Choroid plexus epithelial cell (primary cell): ENCODE results near the gene HINT2.

ENCODE experiments used
- DNase-seq: peaks from one replicate; pipeline ENCODE4 v3.0.0-alpha.2; 2010; ENCODE audit warnings: low read depth
- H3K4me3 ChIP-seq: 2 replicates; pipeline ENCODE4 v1.5.1; 2011; ENCODE audit warnings: low read depth, mild to moderate bottlenecking, control low read depth, low read length, moderate library complexity
- TF ChIP-seq, protein P1 (sequence below): conservative IDR thresholded peaks from 2 replicates; pipeline ENCODE4 v1.5.1; 2011; ENCODE audit warnings: low read depth, mild to moderate bottlenecking, control low read depth, inconsistent platforms, low read length, moderate library complexity

HINT2 gene

DNA sequence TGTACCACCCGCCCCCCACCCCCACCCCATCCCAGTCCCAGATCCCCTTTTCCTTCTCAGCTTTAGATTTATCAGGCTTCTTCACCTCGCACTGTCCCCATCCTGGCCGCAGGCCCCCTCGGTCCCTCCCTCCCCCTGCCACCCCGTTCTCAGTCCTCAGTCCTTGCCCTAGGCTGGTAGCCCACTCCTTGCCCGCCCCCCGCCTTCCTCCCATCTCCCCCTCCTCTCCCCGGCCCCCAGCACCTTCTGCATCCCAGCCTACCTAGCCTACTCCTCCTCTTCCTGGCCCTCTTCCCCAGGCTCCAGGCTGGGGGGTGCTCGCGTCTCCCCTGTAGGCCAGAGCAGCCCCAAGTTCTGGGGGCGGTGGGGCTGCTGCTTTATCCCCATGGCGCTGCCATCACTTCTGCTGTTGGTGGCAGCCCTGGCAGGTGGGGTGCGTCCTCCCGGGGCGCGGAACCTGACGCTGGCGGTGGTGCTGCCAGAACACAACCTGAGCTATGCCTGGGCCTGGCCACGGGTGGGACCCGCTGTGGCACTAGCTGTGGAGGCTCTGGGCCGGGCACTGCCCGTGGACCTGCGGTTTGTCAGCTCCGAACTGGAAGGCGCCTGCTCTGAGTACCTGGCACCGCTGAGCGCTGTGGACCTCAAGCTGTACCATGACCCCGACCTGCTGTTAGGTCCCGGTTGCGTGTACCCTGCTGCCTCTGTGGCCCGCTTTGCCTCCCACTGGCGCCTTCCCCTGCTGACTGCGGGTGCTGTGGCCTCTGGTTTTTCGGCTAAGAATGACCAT, 22.6 kb downstream of the HINT2 start:
- TF ChIP-seq, protein P1, sequence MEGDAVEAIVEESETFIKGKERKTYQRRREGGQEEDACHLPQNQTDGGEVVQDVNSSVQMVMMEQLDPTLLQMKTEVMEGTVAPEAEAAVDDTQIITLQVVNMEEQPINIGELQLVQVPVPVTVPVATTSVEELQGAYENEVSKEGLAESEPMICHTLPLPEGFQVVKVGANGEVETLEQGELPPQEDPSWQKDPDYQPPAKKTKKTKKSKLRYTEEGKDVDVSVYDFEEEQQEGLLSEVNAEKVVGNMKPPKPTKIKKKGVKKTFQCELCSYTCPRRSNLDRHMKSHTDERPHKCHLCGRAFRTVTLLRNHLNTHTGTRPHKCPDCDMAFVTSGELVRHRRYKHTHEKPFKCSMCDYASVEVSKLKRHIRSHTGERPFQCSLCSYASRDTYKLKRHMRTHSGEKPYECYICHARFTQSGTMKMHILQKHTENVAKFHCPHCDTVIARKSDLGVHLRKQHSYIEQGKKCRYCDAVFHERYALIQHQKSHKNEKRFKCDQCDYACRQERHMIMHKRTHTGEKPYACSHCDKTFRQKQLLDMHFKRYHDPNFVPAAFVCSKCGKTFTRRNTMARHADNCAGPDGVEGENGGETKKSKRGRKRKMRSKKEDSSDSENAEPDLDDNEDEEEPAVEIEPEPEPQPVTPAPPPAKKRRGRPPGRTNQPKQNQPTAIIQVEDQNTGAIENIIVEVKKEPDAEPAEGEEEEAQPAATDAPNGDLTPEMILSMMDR: no peak
- peak overlapping the region; percentile 63 for H3K4me3 ChIP-seq
- DNase-seq: no peak

DNA sequence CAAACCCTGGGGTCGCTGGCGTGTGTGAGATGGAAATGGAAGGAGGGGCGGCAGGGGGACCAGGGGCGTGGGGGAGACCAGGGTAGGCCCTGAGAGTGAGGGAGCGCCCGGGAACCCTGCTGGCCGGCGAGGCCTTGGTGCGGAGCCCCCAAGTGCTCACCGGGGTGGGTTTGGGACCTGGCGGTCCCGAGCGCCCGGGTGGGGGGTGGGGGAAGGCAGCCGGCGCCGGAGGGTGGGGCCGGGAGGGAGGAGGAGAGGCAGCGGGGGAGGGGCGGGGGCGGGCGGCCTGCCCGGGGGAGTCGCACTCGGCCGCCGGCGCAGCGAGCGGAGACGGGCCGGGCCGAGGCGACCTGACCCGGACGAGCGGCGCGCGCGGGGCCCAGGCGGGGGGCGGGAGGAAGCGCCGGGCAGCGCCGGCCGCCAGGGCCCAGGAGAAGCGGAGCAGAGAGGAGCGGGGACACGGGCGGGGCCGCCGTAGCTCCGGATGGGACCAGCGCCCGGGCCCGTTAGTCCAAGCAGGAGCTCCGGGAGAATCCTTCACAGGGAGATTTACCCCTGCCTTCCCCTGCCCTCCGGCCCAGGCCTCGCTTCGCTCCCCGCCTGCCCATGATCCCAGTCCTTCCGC, 23.4 kb downstream of the HINT2 start, which contains the start of gene NPR2:
Gene NPR2, plus strand, starts transcription at position 295 of the 625 bp plus-strand sequence. CDS start 818 bp downstream, outside the sequence.
- H3K4me3 ChIP-seq: peak within 1 kb of the TSS; percentile 63
- TF ChIP-seq, protein P1: no peak
- DNase-seq: peak; percentile 30

DNA sequence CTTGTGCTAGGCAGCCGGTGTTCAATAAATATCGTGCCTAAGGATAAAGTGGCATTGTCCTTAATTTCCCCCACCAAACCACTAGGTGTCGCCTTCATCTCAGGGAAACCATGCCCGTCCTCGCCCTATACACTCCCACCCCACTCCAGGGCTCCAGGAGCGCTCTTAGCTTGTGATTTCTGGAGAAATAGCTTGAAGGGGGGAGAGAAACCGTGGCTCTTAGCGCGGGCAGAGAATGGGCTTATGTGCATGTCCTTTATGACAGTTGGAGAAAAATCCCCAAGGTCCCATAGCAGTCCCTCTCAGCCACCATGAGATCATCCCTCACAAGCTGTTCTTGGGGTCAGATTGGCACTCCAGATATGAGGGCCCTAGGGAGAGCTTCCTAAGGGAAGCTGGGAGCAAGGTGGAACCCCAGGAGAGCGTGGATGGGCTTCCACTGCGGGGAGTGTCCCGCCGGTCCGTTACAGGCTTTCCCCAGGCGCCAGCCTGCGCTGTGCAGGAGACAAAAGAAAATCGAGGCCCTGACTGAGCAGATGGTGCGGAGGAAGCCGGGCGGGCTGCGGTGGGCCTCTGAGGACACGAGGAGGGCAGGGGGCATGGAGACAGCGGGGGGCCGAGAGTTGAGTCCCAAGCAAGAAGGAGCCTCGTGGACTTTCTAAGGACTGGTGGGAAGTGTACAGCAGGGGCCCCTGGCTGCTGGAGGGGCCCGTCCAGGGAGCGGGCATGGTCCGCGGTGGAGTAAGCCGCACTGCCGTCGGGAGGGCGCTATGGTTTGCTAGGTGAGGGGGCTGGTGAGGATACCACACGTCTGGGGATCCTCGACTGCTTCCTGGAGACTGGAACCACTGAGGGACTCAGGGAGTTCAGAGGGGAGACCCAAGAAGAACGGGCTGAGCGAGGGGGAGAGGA, 24.2 kb downstream of the HINT2 start:
- TF ChIP-seq, protein P1: peak; percentile 90
- peak; percentile 92 for DNase-seq
- H3K4me3 ChIP-seq: peak overlapping the region; percentile 63

DNA sequence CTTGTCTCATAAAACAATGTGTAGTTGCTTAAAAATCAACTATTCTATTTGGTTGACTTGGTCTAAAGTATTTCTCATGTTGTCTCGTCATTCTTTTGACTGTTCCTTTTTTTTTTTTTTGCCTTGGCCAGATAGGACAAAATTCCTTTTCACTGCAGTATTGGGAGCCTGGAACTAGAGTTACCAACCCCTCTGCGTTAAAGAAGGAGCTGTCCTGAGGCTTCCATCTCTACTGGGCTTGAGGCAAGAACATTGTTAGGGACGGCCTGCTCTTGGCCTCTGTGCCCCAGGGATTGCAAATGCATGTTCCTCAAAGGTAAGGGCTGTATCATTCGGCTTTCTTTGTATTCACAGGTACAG, 24.8 kb downstream of the HINT2 start:
- no peak for DNase-seq
- H3K4me3 ChIP-seq: no peak overlapping the region
- TF ChIP-seq, protein P1: no peak

DNA sequence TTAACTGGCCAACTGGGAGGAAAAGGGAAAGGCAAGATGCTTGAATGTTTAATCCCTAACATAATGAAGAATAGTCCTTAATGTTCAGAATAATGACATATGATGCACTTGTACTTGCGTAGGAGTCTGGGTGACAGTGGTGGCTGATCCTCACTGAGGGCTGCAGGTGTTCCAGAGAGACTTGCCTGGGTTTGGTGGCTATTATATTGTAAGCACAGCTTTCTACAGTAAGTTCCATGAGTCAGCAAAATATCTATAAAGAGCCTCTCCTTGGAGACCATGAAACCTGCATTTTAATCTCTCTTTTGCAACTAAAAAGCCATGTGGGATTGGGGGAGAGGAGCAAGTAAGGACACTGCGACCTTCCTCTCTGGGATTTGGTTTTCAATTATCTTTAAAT, 25.3 kb downstream of the HINT2 start:
- TF ChIP-seq, protein P1: no peak
- DNase-seq: no peak
- no peak overlapping the region for H3K4me3 ChIP-seq

DNA sequence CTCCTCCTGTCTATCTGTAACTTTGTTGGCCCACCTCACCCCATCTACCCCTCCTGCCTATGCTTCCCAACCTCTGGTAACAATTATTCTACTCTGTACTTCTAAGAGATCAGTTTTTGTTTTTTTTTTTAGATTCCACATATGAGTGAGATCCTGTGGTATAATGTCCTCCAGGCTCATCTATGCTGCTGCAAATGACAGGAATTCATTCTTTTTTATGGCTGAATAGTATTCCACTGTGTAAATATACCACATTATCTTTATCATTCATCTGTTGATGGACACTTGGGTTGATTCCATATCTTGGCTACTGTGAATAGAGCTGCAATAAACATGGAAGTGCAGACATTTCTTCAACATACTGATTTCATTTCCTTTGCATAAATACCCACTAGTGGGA, 31.4 kb downstream of the HINT2 start:
- no peak overlapping the region for H3K4me3 ChIP-seq
- DNase-seq: no peak
- TF ChIP-seq, protein P1: no peak
